Nephron progenitor cell (in vitro differentiated cells): ENCODE results near the gene COX7A2L.

ENCODE experiments used
- DNase-seq: peaks from one replicate; pipeline ENCODE4 v3.0.0; 2021
- H3K27ac Mint-ChIP-seq: 2 replicates; pipeline ENCODE4 v1.8.0; 2021; ENCODE audit warnings: mild to moderate bottlenecking, moderate library complexity, mixed read lengths
- H3K27me3 Mint-ChIP-seq: 2 replicates; pipeline ENCODE4 v1.8.0; 2021; ENCODE audit warnings: mild to moderate bottlenecking, low read depth, mixed read lengths; ENCODE audit not compliant: poor library complexity
- H3K36me3 Mint-ChIP-seq: 2 replicates; pipeline ENCODE4 v1.8.0; 2021; ENCODE audit warnings: low read depth, mixed read lengths
- H3K4me1 Mint-ChIP-seq: 2 replicates; pipeline ENCODE4 v1.8.0; 2021; ENCODE audit warnings: mixed read lengths
- H3K4me3 Mint-ChIP-seq: 2 replicates; pipeline ENCODE4 v1.8.0; 2021; ENCODE audit warnings: mild to moderate bottlenecking, moderate library complexity, mixed read lengths
- H3K9me3 Mint-ChIP-seq: 2 replicates; pipeline ENCODE4 v1.8.0; 2021; ENCODE audit warnings: mild to moderate bottlenecking, moderate library complexity, mixed read lengths
- CTCF ChIP-seq: fragments of 200-600 bp; sonication (generic); IDR thresholded peaks from 2 replicates; pipeline ENCODE4 v1.5.0; 2021; ENCODE audit warnings: antibody characterized with exemption

COX7A2L gene

GRCh38 chr2:42300527-42300926 is 60.5 kb downstream of the COX7A2L start:
- Mint-ChIP-seq H3K4me3 (no peak overlapping the region), H3K36me3 (peaks cover 56% of the 10 kb centered on the region), H3K4me1 (no peaks in the 10 kb centered on the region), H3K27ac (no peak overlapping the region), H3K9me3 (no peaks in the 10 kb centered on the region), H3K27me3 (no peaks in the 10 kb centered on the region)
- no peak for DNase-seq
- TF ChIP-seq CTCF, result no peak
